BE2C (cell line): ENCODE data around the gene MAP3K1.

Experiments used
- DNase-seq: peaks from one replicate; pipeline ENCODE4 v3.0.0-alpha.2; 2020
- H3K27me3 ChIP-seq: fragments of 250-450 bp; sonication (Bioruptor Pico); 2 replicates; pipeline ENCODE4 v1.5.1; 2020; ENCODE audit warnings: mild to moderate bottlenecking
- H3K36me3 ChIP-seq: fragments of 250-450 bp; sonication (Bioruptor Pico); 2 replicates; pipeline ENCODE4 v1.5.1; 2020; ENCODE audit warnings: mild to moderate bottlenecking
- H3K4me1 ChIP-seq: fragments of 250-450 bp; sonication (Bioruptor Pico); 2 replicates; pipeline ENCODE4 v1.5.1; 2020
- H3K4me3 ChIP-seq: 2 replicates; pipeline ENCODE4 v1.5.1; 2011; ENCODE audit warnings: low read depth, low read length
- H3K9me3 ChIP-seq: fragments of 250-450 bp; sonication (Bioruptor Pico); 2 replicates; pipeline ENCODE4 v1.5.1; 2020
- TF ChIP-seq, protein P1 (sequence below): IDR thresholded peaks from 2 replicates; pipeline ENCODE4 v1.5.1; 2012; ENCODE audit warnings: mild to moderate bottlenecking, low read depth, low read length

The MAP3K1 gene

GRCh38 chr5:56845904-56846480, 30.6 kb downstream of the MAP3K1 start:
- no peak for DNase-seq
- H3K27me3 ChIP-seq, result no peaks in the 10 kb centered on the region
- peaks cover 14% of the 10 kb centered on the region for H3K4me1 ChIP-seq
- TF ChIP-seq, protein P1, sequence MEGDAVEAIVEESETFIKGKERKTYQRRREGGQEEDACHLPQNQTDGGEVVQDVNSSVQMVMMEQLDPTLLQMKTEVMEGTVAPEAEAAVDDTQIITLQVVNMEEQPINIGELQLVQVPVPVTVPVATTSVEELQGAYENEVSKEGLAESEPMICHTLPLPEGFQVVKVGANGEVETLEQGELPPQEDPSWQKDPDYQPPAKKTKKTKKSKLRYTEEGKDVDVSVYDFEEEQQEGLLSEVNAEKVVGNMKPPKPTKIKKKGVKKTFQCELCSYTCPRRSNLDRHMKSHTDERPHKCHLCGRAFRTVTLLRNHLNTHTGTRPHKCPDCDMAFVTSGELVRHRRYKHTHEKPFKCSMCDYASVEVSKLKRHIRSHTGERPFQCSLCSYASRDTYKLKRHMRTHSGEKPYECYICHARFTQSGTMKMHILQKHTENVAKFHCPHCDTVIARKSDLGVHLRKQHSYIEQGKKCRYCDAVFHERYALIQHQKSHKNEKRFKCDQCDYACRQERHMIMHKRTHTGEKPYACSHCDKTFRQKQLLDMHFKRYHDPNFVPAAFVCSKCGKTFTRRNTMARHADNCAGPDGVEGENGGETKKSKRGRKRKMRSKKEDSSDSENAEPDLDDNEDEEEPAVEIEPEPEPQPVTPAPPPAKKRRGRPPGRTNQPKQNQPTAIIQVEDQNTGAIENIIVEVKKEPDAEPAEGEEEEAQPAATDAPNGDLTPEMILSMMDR, result no peak
- no peaks in the 10 kb centered on the region for H3K9me3 ChIP-seq
- no peaks in the 10 kb centered on the region; the same call in 1 of the 2 replicates for H3K36me3 ChIP-seq
- no peak overlapping the region for H3K4me3 ChIP-seq

- Histone ChIP-seq H3K4me1 (peaks cover 16% of the 10 kb centered on the region), H3K27me3 (no peaks in the 10 kb centered on the region), H3K4me3 (no peak overlapping the region), H3K9me3 (no peaks in the 10 kb centered on the region), H3K36me3 (0 out of 2 replicates have a peak, but pooled peaks cover 3% of the 10 kb centered on the region)
- DNase-seq, result no peak
- TF ChIP-seq, protein P1, result no peak
Observed at GRCh38 chr5:56848206-56848605, 32.9 kb downstream of the MAP3K1 start.

- Histone ChIP-seq H3K4me1 (peaks cover 15% of the 10 kb centered on the region), H3K4me3 (no peak overlapping the region), H3K9me3 (no peaks in the 10 kb centered on the region), H3K27me3 (no peaks in the 10 kb centered on the region), H3K36me3 (peaks cover 7% of the 10 kb centered on the region; the same call in 1 of the 2 replicates)
- TF ChIP-seq, protein P1, result no peak
- no peak for DNase-seq
Observed at GRCh38 chr5:56849671-56850070, 34.3 kb downstream of the MAP3K1 start.

DNA sequence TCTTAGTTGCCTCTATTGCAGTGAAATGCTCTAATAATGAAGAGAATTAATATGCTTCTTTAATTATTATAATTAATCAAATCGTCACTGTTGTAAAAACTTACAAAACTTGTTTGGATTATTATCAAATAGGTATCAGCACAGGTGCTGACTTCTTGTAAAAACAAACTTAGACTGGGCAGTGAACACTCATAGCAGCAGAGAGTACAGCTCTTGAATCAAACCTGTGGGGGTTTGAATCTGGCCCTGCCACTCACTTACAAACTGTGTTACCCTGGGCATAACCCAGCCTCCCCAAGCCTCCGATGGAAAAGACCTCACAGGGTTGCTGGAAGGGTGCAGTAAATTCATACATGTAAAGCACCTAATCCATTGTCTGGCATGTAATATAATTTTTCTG, 35.1 kb downstream of the MAP3K1 start:
- peaks cover 7% of the 10 kb centered on the region; the same call in 1 of the 2 replicates for H3K36me3 ChIP-seq

GRCh38 chr5:56851258-56851941, 36.1 kb downstream of the MAP3K1 start:
- Histone ChIP-seq H3K36me3 (peaks cover 11% of the 10 kb centered on the region), H3K9me3 (no peaks in the 10 kb centered on the region), H3K27me3 (no peaks in the 10 kb centered on the region), H3K4me3 (no peak overlapping the region), H3K4me1 (peaks cover 17% of the 10 kb centered on the region)
- TF ChIP-seq, protein P1, result no peak
- no peak for DNase-seq

More for the DNA sequence above, 35.1 kb downstream of the MAP3K1 start:
- TF ChIP-seq, protein P1, result no peak
- Histone ChIP-seq H3K27me3 (no peaks in the 10 kb centered on the region), H3K4me1 (peaks cover 14% of the 10 kb centered on the region), H3K4me3 (no peak overlapping the region), H3K9me3 (no peaks in the 10 kb centered on the region)
- DNase-seq, result no peak
